ENCODE results near the gene MTFP1. TPM values are rescaled to one million over a fixed set of nuclear protein-coding genes. Genes with fewer than 3 reads are reported as not detected.

The MTFP1 gene
- total and polyA plus RNA-seq, 2 experiments from 2014 or later = 54.6 to 64.1 TPM

- DNase-seq (ENCODE audit: low spot score) (no peak), ATAC-seq (no peak)
- Histone ChIP-seq H3K36me3 (ENCODE audit: insufficient read depth) (no peaks in the 10 kb centered on the region), H3K9me2 (ENCODE audit: insufficient read depth) (0 out of 2 replicates have a peak, but pooled peaks cover 4% of the 10 kb centered on the region), H3K4me3 (no peak overlapping the region), H4K20me1 (replicated peaks; ENCODE audit: insufficient read depth) (no peaks in the 10 kb centered on the region), H3K27me3 (ENCODE audit: insufficient read depth) (no peaks in the 10 kb centered on the region), H3F3A (replicated peaks; ENCODE audit: low read depth) (peaks cover 3% of the 10 kb centered on the region; the same call in 1 of the 2 replicates), H3K27ac (ENCODE audit: low read depth) (no peak overlapping the region), H3K79me2 (replicated peaks; ENCODE audit: insufficient read depth) (no peaks in the 10 kb centered on the region), H2AFZ (no peak overlapping the region), H3K4me1 (ENCODE audit: insufficient read depth) (no peaks in the 10 kb centered on the region), H3K4me2 (no peak overlapping the region)
- TF ChIP-seq, protein P1, sequence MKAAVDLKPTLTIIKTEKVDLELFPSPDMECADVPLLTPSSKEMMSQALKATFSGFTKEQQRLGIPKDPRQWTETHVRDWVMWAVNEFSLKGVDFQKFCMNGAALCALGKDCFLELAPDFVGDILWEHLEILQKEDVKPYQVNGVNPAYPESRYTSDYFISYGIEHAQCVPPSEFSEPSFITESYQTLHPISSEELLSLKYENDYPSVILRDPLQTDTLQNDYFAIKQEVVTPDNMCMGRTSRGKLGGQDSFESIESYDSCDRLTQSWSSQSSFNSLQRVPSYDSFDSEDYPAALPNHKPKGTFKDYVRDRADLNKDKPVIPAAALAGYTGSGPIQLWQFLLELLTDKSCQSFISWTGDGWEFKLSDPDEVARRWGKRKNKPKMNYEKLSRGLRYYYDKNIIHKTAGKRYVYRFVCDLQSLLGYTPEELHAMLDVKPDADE (IDR thresholded peaks at IDR 0.05) = no peak
- no peak for TF ChIP-seq CREB1 (CRISPR knock-in tag; IDR thresholded peaks at IDR 0.05; ENCODE audit: low read depth)
- TF ChIP-seq, protein P2, sequence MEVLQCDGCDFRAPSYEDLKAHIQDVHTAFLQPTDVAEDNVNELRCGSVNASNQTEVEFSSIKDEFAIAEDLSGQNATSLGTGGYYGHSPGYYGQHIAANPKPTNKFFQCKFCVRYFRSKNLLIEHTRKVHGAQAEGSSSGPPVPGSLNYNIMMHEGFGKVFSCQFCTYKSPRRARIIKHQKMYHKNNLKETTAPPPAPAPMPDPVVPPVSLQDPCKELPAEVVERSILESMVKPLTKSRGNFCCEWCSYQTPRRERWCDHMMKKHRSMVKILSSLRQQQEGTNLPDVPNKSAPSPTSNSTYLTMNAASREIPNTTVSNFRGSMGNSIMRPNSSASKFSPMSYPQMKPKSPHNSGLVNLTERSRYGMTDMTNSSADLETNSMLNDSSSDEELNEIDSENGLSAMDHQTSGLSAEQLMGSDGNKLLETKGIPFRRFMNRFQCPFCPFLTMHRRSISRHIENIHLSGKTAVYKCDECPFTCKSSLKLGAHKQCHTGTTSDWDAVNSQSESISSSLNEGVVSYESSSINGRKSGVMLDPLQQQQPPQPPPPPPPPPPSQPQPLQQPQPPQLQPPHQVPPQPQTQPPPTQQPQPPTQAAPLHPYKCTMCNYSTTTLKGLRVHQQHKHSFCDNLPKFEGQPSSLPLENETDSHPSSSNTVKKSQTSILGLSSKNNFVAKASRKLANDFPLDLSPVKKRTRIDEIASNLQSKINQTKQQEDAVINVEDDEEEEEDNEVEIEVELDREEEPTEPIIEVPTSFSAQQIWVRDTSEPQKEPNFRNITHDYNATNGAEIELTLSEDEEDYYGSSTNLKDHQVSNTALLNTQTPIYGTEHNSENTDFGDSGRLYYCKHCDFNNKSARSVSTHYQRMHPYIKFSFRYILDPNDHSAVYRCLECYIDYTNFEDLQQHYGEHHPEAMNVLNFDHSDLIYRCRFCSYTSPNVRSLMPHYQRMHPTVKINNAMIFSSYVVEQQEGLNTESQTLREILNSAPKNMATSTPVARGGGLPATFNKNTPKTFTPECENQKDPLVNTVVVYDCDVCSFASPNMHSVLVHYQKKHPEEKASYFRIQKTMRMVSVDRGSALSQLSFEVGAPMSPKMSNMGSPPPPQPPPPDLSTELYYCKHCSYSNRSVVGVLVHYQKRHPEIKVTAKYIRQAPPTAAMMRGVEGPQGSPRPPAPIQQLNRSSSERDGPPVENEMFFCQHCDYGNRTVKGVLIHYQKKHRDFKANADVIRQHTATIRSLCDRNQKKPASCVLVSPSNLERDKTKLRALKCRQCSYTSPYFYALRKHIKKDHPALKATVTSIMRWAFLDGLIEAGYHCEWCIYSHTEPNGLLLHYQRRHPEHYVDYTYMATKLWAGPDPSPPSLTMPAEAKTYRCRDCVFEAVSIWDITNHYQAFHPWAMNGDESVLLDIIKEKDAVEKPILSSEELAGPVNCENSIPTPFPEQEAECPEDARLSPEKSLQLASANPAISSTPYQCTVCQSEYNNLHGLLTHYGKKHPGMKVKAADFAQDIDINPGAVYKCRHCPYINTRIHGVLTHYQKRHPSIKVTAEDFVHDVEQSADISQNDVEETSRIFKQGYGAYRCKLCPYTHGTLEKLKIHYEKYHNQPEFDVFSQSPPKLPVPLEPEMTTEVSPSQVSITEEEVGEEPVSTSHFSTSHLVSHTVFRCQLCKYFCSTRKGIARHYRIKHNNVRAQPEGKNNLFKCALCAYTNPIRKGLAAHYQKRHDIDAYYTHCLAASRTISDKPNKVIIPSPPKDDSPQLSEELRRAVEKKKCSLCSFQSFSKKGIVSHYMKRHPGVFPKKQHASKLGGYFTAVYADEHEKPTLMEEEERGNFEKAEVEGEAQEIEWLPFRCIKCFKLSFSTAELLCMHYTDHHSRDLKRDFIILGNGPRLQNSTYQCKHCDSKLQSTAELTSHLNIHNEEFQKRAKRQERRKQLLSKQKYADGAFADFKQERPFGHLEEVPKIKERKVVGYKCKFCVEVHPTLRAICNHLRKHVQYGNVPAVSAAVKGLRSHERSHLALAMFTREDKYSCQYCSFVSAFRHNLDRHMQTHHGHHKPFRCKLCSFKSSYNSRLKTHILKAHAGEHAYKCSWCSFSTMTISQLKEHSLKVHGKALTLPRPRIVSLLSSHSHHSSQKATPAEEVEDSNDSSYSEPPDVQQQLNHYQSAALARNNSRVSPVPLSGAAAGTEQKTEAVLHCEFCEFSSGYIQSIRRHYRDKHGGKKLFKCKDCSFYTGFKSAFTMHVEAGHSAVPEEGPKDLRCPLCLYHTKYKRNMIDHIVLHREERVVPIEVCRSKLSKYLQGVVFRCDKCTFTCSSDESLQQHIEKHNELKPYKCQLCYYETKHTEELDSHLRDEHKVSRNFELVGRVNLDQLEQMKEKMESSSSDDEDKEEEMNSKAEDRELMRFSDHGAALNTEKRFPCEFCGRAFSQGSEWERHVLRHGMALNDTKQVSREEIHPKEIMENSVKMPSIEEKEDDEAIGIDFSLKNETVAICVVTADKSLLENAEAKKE (CRISPR knock-in tag; IDR thresholded peaks at IDR 0.05) = no peak
- Mint-ChIP-seq H3K27ac (no peak overlapping the region), H3K36me3 (ENCODE audit: low read depth) (peaks cover 5% of the 10 kb centered on the region; the same call in 2 of the 3 replicates), H3K4me1 (peaks cover 18% of the 10 kb centered on the region), H3K4me3 (no peak overlapping the region), H3K9me3 (peaks cover 7% of the 10 kb centered on the region), H3K27me3 (ENCODE audit: insufficient read depth, low read depth, poor library complexity) (peaks cover 4% of the 10 kb centered on the region)
These were observed 8.2 kb downstream of the MTFP1 start for GRCh38 chr22:30433773-30434172.

GRCh38 chr22:30434843-30435242 lies 9.3 kb downstream of the MTFP1 start:
- Histone ChIP-seq H3K4me1 (ENCODE audit: insufficient read depth) (no peaks in the 10 kb centered on the region), H4K20me1 (replicated peaks; ENCODE audit: insufficient read depth) (no peaks in the 10 kb centered on the region), H3K27ac (ENCODE audit: low read depth) (no peak overlapping the region), H3F3A (replicated peaks; ENCODE audit: low read depth) (peaks cover 3% of the 10 kb centered on the region; the same call in 1 of the 2 replicates), H2AFZ (no peak overlapping the region), H3K4me2 (no peak overlapping the region), H3K4me3 (no peak overlapping the region), H3K27me3 (ENCODE audit: insufficient read depth) (no peaks in the 10 kb centered on the region), H3K36me3 (ENCODE audit: insufficient read depth) (no peaks in the 10 kb centered on the region), H3K9me2 (ENCODE audit: insufficient read depth) (0 out of 2 replicates have a peak, but pooled peaks cover 4% of the 10 kb centered on the region), H3K79me2 (replicated peaks; ENCODE audit: insufficient read depth) (no peaks in the 10 kb centered on the region)
- Mint-ChIP-seq H3K36me3 (ENCODE audit: low read depth) (peaks cover 5% of the 10 kb centered on the region; the same call in 2 of the 3 replicates), H3K4me1 (peaks cover 19% of the 10 kb centered on the region), H3K9me3 (peaks cover 7% of the 10 kb centered on the region), H3K27me3 (ENCODE audit: insufficient read depth, low read depth, poor library complexity) (peaks cover 2% of the 10 kb centered on the region), H3K27ac (no peak overlapping the region), H3K4me3 (no peak overlapping the region)
- ATAC-seq (no peak), DNase-seq (ENCODE audit: low spot score) (no peak)
- no peak for TF ChIP-seq ZNF331 (CRISPR knock-in tag; IDR thresholded peaks at IDR 0.05; ENCODE audit: low read depth)

Measured in GM23338 (cell line).